GM12878 (cell line): ENCODE measurements around the gene NFATC3. TPM values are rescaled to one million over a fixed set of nuclear protein-coding genes. Genes with fewer than 3 reads are reported as not detected.

Source experiments
- ATAC-seq: fragments of 200-7000 bp; cut with Tn5 transposase; 3 replicates; pipeline ENCODE4 v1.9.1; 2020; ENCODE audit warnings: mild to moderate bottlenecking, moderate library complexity
- BruUV-seq: library from RNA; stranded (reverse); fragments of 400-500 nt; replicated peaks from 2 replicates; lab custom pipeline; 2021; lab: Mats Ljungman, UMichigan
- CTCF ChIA-PET: fragments of 300-600 bp; sonication (Branson Sonifier 250); formaldehyde crosslinking; extraction: SDS; loops from one replicate; lab custom pipeline; 2021; ENCODE audit warnings: inconsistent platforms; lab: Yijun Ruan, JAX
- POLR2A ChIA-PET: fragments of 350-600 bp; formaldehyde crosslinking; extraction: SDS; loops from one replicate; lab custom pipeline; 2021; ENCODE audit warnings: inconsistent platforms; lab: Charles Lee
- RAD21 ChIA-PET: fragments of 300-600 bp; sonication (Branson Sonifier 250); formaldehyde crosslinking; loops from one replicate; lab custom pipeline; 2023; ENCODE audit warnings: antibody characterized with exemption; ENCODE audit not compliant: unreplicated experiment; lab: Charles Lee
- SMC1A ChIA-PET: fragments of 300-600 bp; sonication (Branson Sonifier 250); formaldehyde crosslinking; loops from one replicate; lab custom pipeline; 2023; ENCODE audit not compliant: unreplicated experiment, uncharacterized antibody; lab: Charles Lee
- DNase-seq: peaks from one replicate; pipeline ENCODE4 v3.0.0-alpha.2; 2011; ENCODE audit warnings: low read depth, low spot score
- FAIRE-seq: peaks from 3 replicates; lab custom pipeline; 2011; peaks lifted over from hg19 to GRCh38; lab: Jason Lieb, UNC
- H2AFZ ChIP-seq: 2 replicates; pipeline ENCODE4 v1.6.0; 2011; ENCODE audit warnings: low read depth, low read length, control low read depth; ENCODE audit not compliant: control insufficient read depth
- H3K27ac ChIP-seq: 2 replicates; pipeline ENCODE4 v1.5.1; 2011; ENCODE audit warnings: control low read depth; ENCODE audit not compliant: control insufficient read depth, insufficient read depth
- H3K27me3 ChIP-seq, 2 experiments: replicated peaks in 1 of 2; 2 replicates each; pipeline versions ENCODE4 v1.6.0 to v1.6.1; 2011; ENCODE audit warnings: low read length in 1 of 2; ENCODE audit not compliant: control insufficient read depth in 2 of 2, insufficient read depth in 2 of 2
- H3K36me3 ChIP-seq, 2 experiments: 2 replicates each; pipeline ENCODE4 v1.5.1; 2011; ENCODE audit warnings: low read length in 1 of 2; ENCODE audit not compliant: control insufficient read depth in 2 of 2, insufficient read depth in 2 of 2
- H3K4me1 ChIP-seq: 2 replicates; pipeline ENCODE4 v1.6.1; 2011; ENCODE audit warnings: mild to moderate bottlenecking, low read length, moderate library complexity, mixed read lengths; ENCODE audit not compliant: control insufficient read depth, insufficient read depth
- H3K4me2 ChIP-seq: 2 replicates; pipeline ENCODE4 v1.6.0; 2011; ENCODE audit warnings: control low read depth; ENCODE audit not compliant: control insufficient read depth, insufficient read depth
- H3K4me3 ChIP-seq: fragments of 200-600 bp; sonication (generic); 2 replicates; pipeline ENCODE4 v1.5.1; 2016
- H3K79me2 ChIP-seq: 2 replicates; pipeline ENCODE4 v1.6.0; 2011; ENCODE audit warnings: low read length; ENCODE audit not compliant: control insufficient read depth, insufficient read depth
- H3K9ac ChIP-seq: 2 replicates; pipeline ENCODE4 v1.8.0; 2011; ENCODE audit warnings: low read length, control low read depth, mixed read lengths; ENCODE audit not compliant: control insufficient read depth, insufficient read depth
- H3K9me3 ChIP-seq: replicated peaks from 3 replicates; pipeline ENCODE4 v1.5.1; 2011; ENCODE audit warnings: mild to moderate bottlenecking, low read length; ENCODE audit not compliant: control insufficient read depth, insufficient read depth
- H4K20me1 ChIP-seq: 2 replicates; pipeline ENCODE4 v1.6.0; 2011; ENCODE audit not compliant: control insufficient read depth, insufficient read depth
- BACH1 ChIP-seq: fragments of 450-650 bp; IDR thresholded peaks from 2 replicates; pipeline ENCODE4 v1.6.1; 2017; ENCODE audit warnings: mild to moderate bottlenecking, borderline replicate concordance
- BMI1 ChIP-seq: fragments of 450-650 bp; IDR thresholded peaks from 2 replicates; pipeline ENCODE4 v1.6.1; 2016; ENCODE audit warnings: mild to moderate bottlenecking, moderate library complexity, borderline replicate concordance
- ESRRA ChIP-seq: IDR thresholded peaks from 2 replicates; pipeline ENCODE4 v1.6.1; 2012; ENCODE audit warnings: mild to moderate bottlenecking, low read length, improper control_type of control experiment
- ETV6 ChIP-seq, 2 experiments: fragments of 450-650 bp in 1 of 2; IDR thresholded peaks in 1 of 2; conservative IDR thresholded peaks in 1 of 2; 2 replicates each; pipeline ENCODE4 v1.6.1; 2014; ENCODE audit warnings: antibody characterized with exemption in 1 of 2, borderline replicate concordance in 1 of 2, low read depth in 1 of 2, mild to moderate bottlenecking in 1 of 2, moderate library complexity in 1 of 2
- HSF1 ChIP-seq: fragments of 150-350 bp; IDR thresholded peaks from 2 replicates; pipeline ENCODE4 v1.6.1; 2014; ENCODE audit warnings: mild to moderate bottlenecking, low read depth, low read length
- JUND ChIP-seq: IDR thresholded peaks from 2 replicates; pipeline ENCODE4 v1.6.1; 2012; ENCODE audit warnings: low read depth, mild to moderate bottlenecking, low read length, improper control_type of control experiment, moderate library complexity
- MAX ChIP-seq: IDR thresholded peaks from 2 replicates; pipeline ENCODE4 v1.6.1; 2012; ENCODE audit warnings: low read depth, low read length, improper control_type of control experiment
- MEF2A ChIP-seq: IDR thresholded peaks from 2 replicates; pipeline ENCODE4 v1.6.1; 2011; ENCODE audit warnings: low read depth, mild to moderate bottlenecking, low read length, moderate library complexity; ENCODE audit not compliant: insufficient read depth
- PAX8 ChIP-seq: fragments of 450-650 bp; IDR thresholded peaks from 2 replicates; pipeline ENCODE4 v1.6.1; 2017; ENCODE audit warnings: mild to moderate bottlenecking, moderate library complexity
- POLR2AphosphoS5 ChIP-seq: IDR thresholded peaks from 2 replicates; pipeline ENCODE4 v1.6.1; 2011; ENCODE audit warnings: mild to moderate bottlenecking, low read length, inconsistent platforms
- TBL1XR1 ChIP-seq: IDR thresholded peaks from 2 replicates; pipeline ENCODE4 v1.6.1; 2012; ENCODE audit warnings: low read depth, low read length, improper control_type of control experiment
- ZNF384 ChIP-seq: IDR thresholded peaks from 2 replicates; pipeline ENCODE4 v1.6.1; 2012; ENCODE audit warnings: low read depth, mild to moderate bottlenecking, low read length, improper control_type of control experiment, borderline replicate concordance
- whole genome bisulfite sequencing: methylation state at CpG from one replicate; pipeline ENCODE4 v1.1.6; 2016; ENCODE audit warnings: low lambda C conversion rate; ENCODE audit not compliant: insufficient replicate concordance, insufficient coverage; ENCODE audit errors: missing lambda C conversion rate; 5-methylcytosine and 5-hydroxymethylcytosine counted together
- in situ Hi-C: fragments of 300-500 bp; cut with MboI; formaldehyde crosslinking; loops from 9 replicates; pipeline ENCODE4 v1.14.3; 2018; ENCODE audit warnings: mixed read lengths
- intact Hi-C: fragments of 100-400 bp; cut with micrococcal nuclease; formaldehyde crosslinking; loops from one replicate; pipeline ENCODE4 v1.14.2; 2022; ENCODE audit not compliant: unreplicated experiment
- polyA plus RNA-seq, 11 experiments: library from polyadenylated mRNA; depleted of rRNA in 4 of 11; unstranded in 6 of 11; stranded (reverse) in 5 of 11; fragments of >200 nt; fragmentation: Nextera tagmentation in 4 of 11; fragmentation: Illumina TruSeq in 1 of 11; extraction: Ambion mirVana in 4 of 11; extraction: Trizol in 1 of 11; gene quantifications; 1 replicate in 1 of 11; 2 replicates in 10 of 11; pipeline versions ENCODE4 v1.2.1 to v1.2.3, GENCODE V29; 2011 to 2016; ENCODE audit warnings: inconsistent platforms in 2 of 11, missing spikeins in 2 of 11, low read depth in 1 of 11
- total RNA-seq, 4 experiments: library from RNA; depleted of rRNA in 3 of 4; stranded (reverse); fragments of >200 nt in 3 of 4; fragmentation: Illumina TruSeq in 1 of 4; extraction: Trizol in 1 of 4; gene quantifications; 2 replicates each; pipeline versions ENCODE4 v1.2.1 to v1.2.3, GENCODE V29; 2013 to 2021
- TF ChIP-seq, protein P1 (sequence below): IDR thresholded peaks from 2 replicates; pipeline ENCODE4 v1.6.1; 2011; ENCODE audit warnings: borderline replicate concordance, low read depth, mild to moderate bottlenecking, moderate library complexity, low read length; ENCODE audit not compliant: insufficient read depth, poor library complexity, severe bottlenecking
- TF ChIP-seq, protein P2 (sequence below): IDR thresholded peaks from 2 replicates; pipeline ENCODE4 v1.6.1; 2011; ENCODE audit warnings: low read depth, low read length, improper control_type of control experiment, borderline replicate concordance

The NFATC3 gene
- total and polyA plus RNA-seq, 10 of the 15 experiments (the other 5 are each of a cell fraction or from before 2014, with no cell fraction given), result 4.2 to 37.6 (median 24.9) TPM

GRCh38 chr16:68090130-68090529, 5.0 kb downstream of the NFATC3 start:
- CTCF ChIA-PET, result interaction anchor here (0.9 to 8.8 kb wide), 5 partner anchors 17 to 138 kb away, joined by 3 to 109 read pairs (median 58); no protein-coding TSS in a partner anchor
- POLR2A ChIA-PET, result interaction anchor here (0.6 to 1.3 kb wide), 2 partner anchors 9 to 134 kb away, joined by 4 read pairs; no protein-coding TSS in a partner anchor
- Histone ChIP-seq H3K36me3 (no peaks in the 10 kb centered on the region), H3K4me3 (peak overlapping the region; percentile 53), H3K79me2 (peaks cover 91% of the 10 kb centered on the region), H3K27me3 (no peaks in the 10 kb centered on the region), H3K9me3 (no peaks in the 10 kb centered on the region), H4K20me1 (no peaks in the 10 kb centered on the region)
- SMC1A ChIA-PET, result interaction anchor here (1.0 to 4.8 kb wide), 3 partner anchors 9 to 29 kb away, joined by 3 to 45 read pairs (median 4); no protein-coding TSS in a partner anchor
- RAD21 ChIA-PET, result interaction anchor here (1.1 to 4.8 kb wide), 2 partner anchors 29 to 30 kb away, joined by 3 to 24 read pairs; no protein-coding TSS in a partner anchor
- FAIRE-seq (no peak), ATAC-seq (no peak)
- in situ Hi-C loops, result loop anchor here (5.0 kb wide), 1 partner anchor 137 kb away; no protein-coding TSS in a partner anchor
- TF ChIP-seq ESRRA (no peak), BMI1 (no peak), MAX (no peak), PAX8 (no peak), HSF1 (no peak), POLR2AphosphoS5 (no peak), ZNF384 (no peak), BACH1 (no peak), MEF2A (no peak), TBL1XR1 (no peak), JUND (no peak), ETV6 (conservative IDR thresholded peaks at IDR 0.05 in 1 of 2, IDR thresholded peaks at IDR 0.05 in 1 of 2; ENCODE audit: borderline replicate concordance in 1 of 2, low read depth in 1 of 2) (no peak)
- TF ChIP-seq, protein P1, sequence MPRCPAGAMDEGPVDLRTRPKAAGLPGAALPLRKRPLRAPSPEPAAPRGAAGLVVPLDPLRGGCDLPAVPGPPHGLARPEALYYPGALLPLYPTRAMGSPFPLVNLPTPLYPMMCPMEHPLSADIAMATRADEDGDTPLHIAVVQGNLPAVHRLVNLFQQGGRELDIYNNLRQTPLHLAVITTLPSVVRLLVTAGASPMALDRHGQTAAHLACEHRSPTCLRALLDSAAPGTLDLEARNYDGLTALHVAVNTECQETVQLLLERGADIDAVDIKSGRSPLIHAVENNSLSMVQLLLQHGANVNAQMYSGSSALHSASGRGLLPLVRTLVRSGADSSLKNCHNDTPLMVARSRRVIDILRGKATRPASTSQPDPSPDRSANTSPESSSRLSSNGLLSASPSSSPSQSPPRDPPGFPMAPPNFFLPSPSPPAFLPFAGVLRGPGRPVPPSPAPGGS, result no peak
- TF ChIP-seq, protein P2, sequence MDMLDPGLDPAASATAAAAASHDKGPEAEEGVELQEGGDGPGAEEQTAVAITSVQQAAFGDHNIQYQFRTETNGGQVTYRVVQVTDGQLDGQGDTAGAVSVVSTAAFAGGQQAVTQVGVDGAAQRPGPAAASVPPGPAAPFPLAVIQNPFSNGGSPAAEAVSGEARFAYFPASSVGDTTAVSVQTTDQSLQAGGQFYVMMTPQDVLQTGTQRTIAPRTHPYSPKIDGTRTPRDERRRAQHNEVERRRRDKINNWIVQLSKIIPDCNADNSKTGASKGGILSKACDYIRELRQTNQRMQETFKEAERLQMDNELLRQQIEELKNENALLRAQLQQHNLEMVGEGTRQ, result no peak
- TF ChIP-seq, all 136 proteins: peak for 0
- intact Hi-C loops, result no loop called here
- peak overlapping the region; percentile 18; the same call in 1 of the 2 replicates for H3K27ac ChIP-seq
- no peak overlapping the region for H2AFZ ChIP-seq
- peaks cover 23% of the 10 kb centered on the region for H3K4me1 ChIP-seq
- no TSS peak for BruUV-seq
- DNase-seq, result no peak
- peak overlapping the region; percentile 64 for H3K4me2 ChIP-seq
- H3K9ac ChIP-seq, result no peak overlapping the region
- 0% methylated on average over 3 of the region's 3 CpGs for WGBS
